Fibroblast of skin of left biceps (primary cell): ENCODE measurements around the gene LCE3E.

Source experiments
- DNase-seq, 2 experiments: peaks; one replicate each; pipeline ENCODE4 v3.0.0-alpha.2; 2013; ENCODE audit warnings: low read depth in 2 of 2

The LCE3E gene

DNA sequence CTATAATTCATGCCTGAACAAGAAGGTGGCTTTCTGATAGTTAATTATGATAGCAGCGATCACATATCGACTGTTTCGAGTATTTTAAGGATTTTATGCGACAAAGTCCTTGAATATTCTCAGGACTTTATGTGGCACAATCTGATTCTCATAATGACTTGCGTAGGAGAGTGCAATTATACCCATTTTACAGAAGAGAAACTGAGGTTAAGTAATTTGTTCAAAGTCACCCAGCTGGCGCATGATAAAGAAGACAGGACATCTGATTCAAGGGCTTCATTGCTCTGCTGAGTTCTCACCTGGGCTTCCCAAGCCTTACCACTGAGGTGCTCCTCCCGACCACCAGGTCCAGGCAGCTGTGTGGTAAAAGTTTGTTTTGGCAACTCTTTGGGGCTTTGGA lies 50.5 kb downstream of the LCE3E start:
- no peak for DNase-seq
